ENCODE measurements around the gene EXOC6B.

EXOC6B gene

GRCh38 chr2:72211777-72212485 lies 613.9 kb downstream of the EXOC6B start:
- no peak for DNase-seq (ENCODE audit: low read depth in 2 of 2)

- no peak for DNase-seq (ENCODE audit: low read depth in 2 of 2)
These were observed 614.5 kb downstream of the EXOC6B start for GRCh38 chr2:72211350-72211749.

GRCh38 chr2:72210470-72210869 lies 615.4 kb downstream of the EXOC6B start:
- no peak for DNase-seq (ENCODE audit: low read depth in 2 of 2)

- no peak for DNase-seq (ENCODE audit: low read depth in 2 of 2)
These were observed 617.6 kb downstream of the EXOC6B start for GRCh38 chr2:72208225-72208624.

GRCh38 chr2:72207334-72207733 lies 618.5 kb downstream of the EXOC6B start:
- no peak for DNase-seq (ENCODE audit: low read depth in 2 of 2)

- DNase-seq (ENCODE audit: low read depth in 2 of 2) = no peak
These were observed 620.3 kb downstream of the EXOC6B start for GRCh38 chr2:72205504-72205881.

- DNase-seq (ENCODE audit: low read depth in 2 of 2) = no peak
These were observed 620.9 kb downstream of the EXOC6B start for GRCh38 chr2:72204786-72205503.

GRCh38 chr2:72204156-72204785 lies 621.6 kb downstream of the EXOC6B start:
- DNase-seq (ENCODE audit: low read depth in 2 of 2) = no peak

- no peak for DNase-seq (ENCODE audit: low read depth in 2 of 2)
These were observed 627.1 kb downstream of the EXOC6B start for GRCh38 chr2:72198532-72199241.

- DNase-seq (ENCODE audit: low read depth in 2 of 2) = no peak
These were observed 632.1 kb downstream of the EXOC6B start for GRCh38 chr2:72193723-72194122.

- DNase-seq (ENCODE audit: low read depth in 2 of 2) = no peak
These were observed 634.4 kb downstream of the EXOC6B start for GRCh38 chr2:72191441-72191840.

GRCh38 chr2:72185206-72185605 lies 640.6 kb downstream of the EXOC6B start:
- DNase-seq (ENCODE audit: low read depth in 2 of 2) = no peak

- DNase-seq (ENCODE audit: low read depth in 2 of 2) = no peak
These were observed 642.4 kb downstream of the EXOC6B start for GRCh38 chr2:72183466-72183865.

- DNase-seq (ENCODE audit: low read depth in 2 of 2) = no peak
These were observed 642.8 kb downstream of the EXOC6B start for GRCh38 chr2:72183016-72183415.

GRCh38 chr2:72182547-72182946 lies 643.3 kb downstream of the EXOC6B start:
- no peak for DNase-seq (ENCODE audit: low read depth in 2 of 2)

GRCh38 chr2:72181616-72182015 lies 644.2 kb downstream of the EXOC6B start:
- DNase-seq (ENCODE audit: low read depth in 2 of 2) = no peak

- DNase-seq (ENCODE audit: low read depth in 2 of 2) = no peak
These were observed 645.5 kb downstream of the EXOC6B start for GRCh38 chr2:72180351-72180750.

GRCh38 chr2:72178551-72178950 lies 647.3 kb downstream of the EXOC6B start:
- DNase-seq (ENCODE audit: low read depth in 2 of 2) = no peak

- DNase-seq (ENCODE audit: low read depth in 2 of 2) = no peak
These were observed 649.6 kb downstream of the EXOC6B start for GRCh38 chr2:72176281-72176680.

- no peak for DNase-seq (ENCODE audit: low read depth in 2 of 2)
These were observed 650.2 kb downstream of the EXOC6B start for GRCh38 chr2:72175636-72176035.

GRCh38 chr2:72173640-72174321 lies 652.1 kb downstream of the EXOC6B start:
- no peak for DNase-seq (ENCODE audit: low read depth in 2 of 2)

- DNase-seq (ENCODE audit: low read depth in 2 of 2) = no peak
These were observed 653.4 kb downstream of the EXOC6B start for GRCh38 chr2:72172478-72172877.
